Measurements from ENCODE around the gene WDR35.

The WDR35 gene

DNA sequence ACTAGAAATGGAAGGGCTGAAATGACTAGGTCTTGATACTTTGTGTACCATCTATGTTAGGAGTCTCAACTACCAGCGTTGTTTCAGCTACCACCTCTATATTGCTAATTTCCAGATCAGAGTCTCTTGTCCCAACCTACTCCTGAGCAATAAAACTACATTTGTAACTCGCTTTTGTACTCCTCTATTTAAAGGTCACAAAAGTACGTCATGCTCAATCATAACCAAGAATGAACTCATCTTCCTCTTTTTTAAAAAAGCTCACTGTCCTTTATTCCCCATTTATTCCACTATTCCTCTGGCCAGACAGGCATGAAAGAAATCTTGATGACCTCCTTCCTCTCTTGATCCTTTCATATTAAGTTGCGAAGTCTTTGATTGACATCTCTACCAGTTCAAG is 33.8 kb upstream of the WDR35 start:
- H3K27me3 ChIP-seq (ENCODE audit: control insufficient read depth, insufficient read depth, low read length) = no peaks in the 10 kb centered on the region
- peaks cover 14% of the 10 kb centered on the region for H3K9me3 ChIP-seq (ENCODE audit: control insufficient read depth, insufficient read depth, low read length)
- H3K4me3 ChIP-seq (ENCODE audit: low read depth, low read length) = no peak overlapping the region
- peaks cover 9% of the 10 kb centered on the region; the same call in 1 of the 2 replicates for H3K36me3 ChIP-seq (ENCODE audit: control insufficient read depth, insufficient read depth, low read length)
- H3K27ac ChIP-seq (ENCODE audit: low read depth, low read length) = no peak overlapping the region
- no peak overlapping the region for H3K9ac ChIP-seq (ENCODE audit: low read depth, low read length)
- H3K4me1 ChIP-seq (ENCODE audit: control insufficient read depth, insufficient read depth, low read length) = no peaks in the 10 kb centered on the region

DNA sequence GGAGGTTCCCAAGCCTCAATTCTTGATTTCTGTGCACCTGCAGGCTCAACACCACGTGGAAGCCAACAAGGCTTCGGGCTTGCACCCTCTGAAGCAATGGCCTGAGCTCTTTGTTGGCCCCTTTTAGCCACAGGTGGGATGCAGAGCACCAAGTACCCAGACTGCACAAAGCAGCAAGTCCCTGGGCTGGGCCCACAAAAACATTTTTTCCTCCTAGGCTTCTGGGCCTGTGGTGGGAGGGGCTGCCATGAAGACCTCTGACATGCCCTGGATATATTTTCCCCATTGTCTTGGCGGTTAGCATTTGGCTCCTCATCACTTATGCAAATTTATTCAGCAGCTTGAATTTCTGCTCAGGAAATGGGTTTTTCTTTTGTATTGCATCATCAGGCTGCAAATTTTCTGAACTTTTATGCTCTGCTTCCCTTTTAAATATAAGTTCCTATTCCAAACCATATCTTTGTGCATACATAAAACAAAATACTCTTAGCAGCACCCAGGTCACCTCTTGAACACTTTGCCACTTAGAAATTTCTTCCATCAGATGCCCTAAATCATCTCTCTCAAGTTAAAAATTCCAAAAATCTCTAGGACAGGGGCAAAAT is 31.6 kb upstream of the WDR35 start:
- Histone ChIP-seq H3K27ac (ENCODE audit: low read depth, low read length) (no peak overlapping the region), H3K4me1 (ENCODE audit: control insufficient read depth, insufficient read depth, low read length) (no peaks in the 10 kb centered on the region), H3K36me3 (ENCODE audit: control insufficient read depth, insufficient read depth, low read length) (no peaks in the 10 kb centered on the region)

DNA sequence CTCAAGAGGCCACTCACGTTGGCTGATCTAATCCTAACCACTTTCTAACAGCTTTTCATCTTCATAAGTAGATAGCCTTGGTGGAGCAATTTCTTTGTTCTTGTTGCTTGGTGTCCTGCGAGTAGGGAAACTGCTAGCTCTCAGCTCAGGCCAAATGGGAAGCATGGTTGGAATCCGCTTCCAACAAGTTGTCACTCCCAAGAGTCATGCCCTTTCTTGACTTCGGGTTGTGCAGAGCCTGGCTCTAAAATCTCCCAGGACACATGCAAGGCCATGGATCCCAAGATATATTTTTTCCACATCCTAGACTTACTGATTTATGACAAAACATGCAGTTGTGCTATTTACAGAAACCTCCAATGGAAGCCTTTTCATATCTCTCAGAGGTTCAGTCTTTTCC is 29.8 kb upstream of the WDR35 start:
- Histone ChIP-seq H3K9ac (ENCODE audit: low read depth, low read length) (no peak overlapping the region), H3K27me3 (ENCODE audit: control insufficient read depth, insufficient read depth, low read length) (0 out of 2 replicates have a peak, but pooled peaks cover under 1% of the 10 kb centered on the region), H3K36me3 (ENCODE audit: control insufficient read depth, insufficient read depth, low read length) (no peaks in the 10 kb centered on the region), H3K4me3 (ENCODE audit: low read depth, low read length) (no peak overlapping the region), H3K4me1 (ENCODE audit: control insufficient read depth, insufficient read depth, low read length) (no peaks in the 10 kb centered on the region), H3K27ac (ENCODE audit: low read depth, low read length) (no peak overlapping the region), H3K9me3 (ENCODE audit: control insufficient read depth, insufficient read depth, low read length) (peaks cover 14% of the 10 kb centered on the region)

More for the DNA sequence above, 31.6 kb upstream of the WDR35 start:
- H3K27me3 ChIP-seq (ENCODE audit: control insufficient read depth, insufficient read depth, low read length) = no peaks in the 10 kb centered on the region
- H3K4me3 ChIP-seq (ENCODE audit: low read depth, low read length) = no peak overlapping the region
- H3K9me3 ChIP-seq (ENCODE audit: control insufficient read depth, insufficient read depth, low read length) = peaks cover 14% of the 10 kb centered on the region
- H3K9ac ChIP-seq (ENCODE audit: low read depth, low read length) = no peak overlapping the region

DNA sequence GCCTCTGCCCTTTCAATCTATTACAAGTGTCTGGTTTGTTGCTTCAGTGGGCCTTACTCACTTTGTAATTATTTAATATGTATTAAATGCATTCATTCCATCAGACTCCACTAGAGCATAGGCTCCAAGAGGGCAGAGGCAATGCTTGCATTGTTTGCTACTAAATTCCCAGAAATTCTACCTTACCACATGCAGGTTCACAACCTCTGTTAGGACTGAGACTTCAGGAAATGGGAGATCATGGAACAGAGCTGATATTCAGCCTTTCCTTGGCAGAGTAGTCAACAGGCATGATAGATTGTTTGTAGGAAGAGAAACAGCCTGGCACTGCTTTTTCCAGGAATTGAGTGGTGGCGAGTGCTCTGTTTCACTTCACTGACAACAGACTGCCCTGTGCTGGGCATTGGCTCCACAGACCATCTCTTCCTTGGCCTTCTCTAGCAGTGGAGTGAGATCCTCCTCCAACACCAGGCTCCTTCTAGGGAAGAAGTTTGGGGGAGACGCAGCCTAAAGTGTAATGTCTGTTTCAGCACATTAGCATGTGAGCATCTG is 28.8 kb upstream of the WDR35 start:
- Histone ChIP-seq H3K4me3 (ENCODE audit: low read depth, low read length) (no peak overlapping the region), H3K4me1 (ENCODE audit: control insufficient read depth, insufficient read depth, low read length) (peaks cover 1% of the 10 kb centered on the region), H3K9ac (ENCODE audit: low read depth, low read length) (no peak overlapping the region), H3K36me3 (ENCODE audit: control insufficient read depth, insufficient read depth, low read length) (no peaks in the 10 kb centered on the region), H3K9me3 (ENCODE audit: control insufficient read depth, insufficient read depth, low read length) (peaks cover 14% of the 10 kb centered on the region), H3K27me3 (ENCODE audit: control insufficient read depth, insufficient read depth, low read length) (peaks cover 11% of the 10 kb centered on the region), H3K27ac (ENCODE audit: low read depth, low read length) (no peak overlapping the region)

DNA sequence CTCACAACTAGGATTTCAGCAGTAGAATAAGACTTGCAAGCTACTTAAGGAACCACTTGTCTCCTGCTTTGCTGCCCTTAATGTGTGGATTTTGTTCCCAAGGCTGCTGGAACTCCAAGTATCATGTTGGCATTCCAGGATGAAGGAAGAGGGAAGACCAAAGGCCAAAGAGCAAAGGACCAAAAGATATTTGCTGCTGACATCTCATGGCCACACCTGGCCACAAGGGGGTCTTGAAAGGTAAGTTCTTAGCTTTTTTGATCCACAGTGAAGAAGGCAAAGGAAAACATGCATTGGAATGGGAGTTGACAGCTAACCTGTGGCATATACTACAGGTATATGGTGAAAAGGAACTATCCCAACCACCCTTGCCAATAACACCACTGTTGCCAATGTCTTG is 26.4 kb upstream of the WDR35 start:
- H3K9ac ChIP-seq (ENCODE audit: low read depth, low read length) = no peak overlapping the region
- no peak overlapping the region for H3K4me3 ChIP-seq (ENCODE audit: low read depth, low read length)
- no peak overlapping the region for H3K27ac ChIP-seq (ENCODE audit: low read depth, low read length)
- no peaks in the 10 kb centered on the region for H3K36me3 ChIP-seq (ENCODE audit: control insufficient read depth, insufficient read depth, low read length)
- peaks cover 16% of the 10 kb centered on the region for H3K4me1 ChIP-seq (ENCODE audit: control insufficient read depth, insufficient read depth, low read length)
- peaks cover 31% of the 10 kb centered on the region for H3K27me3 ChIP-seq (ENCODE audit: control insufficient read depth, insufficient read depth, low read length)
- peaks cover 6% of the 10 kb centered on the region; the same call in 1 of the 2 replicates for H3K9me3 ChIP-seq (ENCODE audit: control insufficient read depth, insufficient read depth, low read length)

DNA sequence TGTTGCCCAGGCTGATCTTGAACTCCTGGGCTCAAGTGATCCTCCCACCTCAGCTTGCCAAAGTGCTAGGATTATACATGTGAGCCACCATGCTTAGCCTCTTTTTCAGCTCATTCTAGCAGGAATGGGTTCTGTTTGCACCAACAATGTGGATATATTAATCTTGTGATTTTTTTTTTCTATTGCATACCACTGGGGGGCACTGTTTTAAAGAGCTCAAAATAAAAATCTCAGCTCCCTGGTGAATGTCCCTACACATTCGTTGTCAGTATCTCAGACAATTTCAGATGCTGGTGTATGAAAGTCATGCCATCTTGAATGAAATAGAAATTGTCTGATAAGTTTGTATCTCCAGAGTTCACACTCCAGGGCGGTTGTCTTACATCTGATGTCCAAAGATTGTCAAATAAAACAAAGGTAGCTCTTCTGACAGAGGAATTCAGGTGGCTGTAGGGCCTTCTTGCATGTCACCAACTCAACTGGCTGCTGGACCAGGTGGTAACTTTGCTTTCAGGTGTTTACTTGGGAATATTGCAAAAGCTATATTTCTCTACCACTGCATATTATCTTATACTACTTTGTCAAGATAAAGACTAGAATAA is 25.7 kb upstream of the WDR35 start:
- Histone ChIP-seq H3K9me3 (ENCODE audit: control insufficient read depth, insufficient read depth, low read length) (no peaks in the 10 kb centered on the region), H3K27ac (ENCODE audit: low read depth, low read length) (no peak overlapping the region), H3K36me3 (ENCODE audit: control insufficient read depth, insufficient read depth, low read length) (no peaks in the 10 kb centered on the region), H3K4me3 (ENCODE audit: low read depth, low read length) (no peak overlapping the region), H3K4me1 (ENCODE audit: control insufficient read depth, insufficient read depth, low read length) (peaks cover 16% of the 10 kb centered on the region), H3K27me3 (ENCODE audit: control insufficient read depth, insufficient read depth, low read length) (peaks cover 38% of the 10 kb centered on the region), H3K9ac (ENCODE audit: low read depth, low read length) (no peak overlapping the region)

DNA sequence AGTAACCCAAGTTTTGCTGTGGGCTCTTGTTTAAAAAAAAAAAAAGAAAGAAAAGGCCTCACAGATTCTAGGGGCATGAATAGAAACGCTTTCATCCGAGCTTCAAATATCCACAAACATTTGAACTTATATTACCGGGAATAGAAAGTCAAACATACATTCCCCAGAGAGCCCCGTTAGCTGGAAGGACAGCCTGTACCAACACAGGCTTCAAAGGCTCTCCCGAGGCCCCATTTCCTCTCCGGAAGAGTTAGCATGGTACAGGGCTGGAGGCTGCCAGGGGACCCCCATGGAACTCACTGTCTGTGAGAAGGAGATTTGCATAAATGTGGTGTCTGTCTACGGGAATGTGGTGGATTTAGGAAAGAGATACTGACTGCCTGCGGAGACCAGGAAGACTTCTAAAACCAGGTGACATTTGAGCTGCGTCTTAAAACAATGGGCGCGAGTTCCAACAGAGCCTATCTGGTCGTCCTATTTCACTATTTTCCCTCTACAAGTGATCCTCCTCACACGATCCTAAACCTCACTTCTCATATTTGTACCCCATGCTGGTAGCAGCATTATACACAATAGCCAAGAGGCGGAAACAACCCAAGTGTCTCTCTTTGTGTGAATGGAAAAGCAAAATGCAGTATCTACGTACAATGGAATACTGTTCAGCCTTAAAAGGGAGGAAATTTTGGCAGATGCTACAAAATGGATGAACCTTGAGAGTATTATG is 23.4 kb upstream of the WDR35 start:
- peak overlapping the region; percentile 17 for H3K27ac ChIP-seq (ENCODE audit: low read depth, low read length)
- H3K9me3 ChIP-seq (ENCODE audit: control insufficient read depth, insufficient read depth, low read length) = no peaks in the 10 kb centered on the region
- peak overlapping the region; percentile 68 for H3K4me3 ChIP-seq (ENCODE audit: low read depth, low read length)
- no peak overlapping the region for H3K9ac ChIP-seq (ENCODE audit: low read depth, low read length)
- H3K4me1 ChIP-seq (ENCODE audit: control insufficient read depth, insufficient read depth, low read length) = peaks cover 16% of the 10 kb centered on the region
- H3K36me3 ChIP-seq (ENCODE audit: control insufficient read depth, insufficient read depth, low read length) = no peaks in the 10 kb centered on the region
- peaks cover 40% of the 10 kb centered on the region for H3K27me3 ChIP-seq (ENCODE audit: control insufficient read depth, insufficient read depth, low read length)

DNA sequence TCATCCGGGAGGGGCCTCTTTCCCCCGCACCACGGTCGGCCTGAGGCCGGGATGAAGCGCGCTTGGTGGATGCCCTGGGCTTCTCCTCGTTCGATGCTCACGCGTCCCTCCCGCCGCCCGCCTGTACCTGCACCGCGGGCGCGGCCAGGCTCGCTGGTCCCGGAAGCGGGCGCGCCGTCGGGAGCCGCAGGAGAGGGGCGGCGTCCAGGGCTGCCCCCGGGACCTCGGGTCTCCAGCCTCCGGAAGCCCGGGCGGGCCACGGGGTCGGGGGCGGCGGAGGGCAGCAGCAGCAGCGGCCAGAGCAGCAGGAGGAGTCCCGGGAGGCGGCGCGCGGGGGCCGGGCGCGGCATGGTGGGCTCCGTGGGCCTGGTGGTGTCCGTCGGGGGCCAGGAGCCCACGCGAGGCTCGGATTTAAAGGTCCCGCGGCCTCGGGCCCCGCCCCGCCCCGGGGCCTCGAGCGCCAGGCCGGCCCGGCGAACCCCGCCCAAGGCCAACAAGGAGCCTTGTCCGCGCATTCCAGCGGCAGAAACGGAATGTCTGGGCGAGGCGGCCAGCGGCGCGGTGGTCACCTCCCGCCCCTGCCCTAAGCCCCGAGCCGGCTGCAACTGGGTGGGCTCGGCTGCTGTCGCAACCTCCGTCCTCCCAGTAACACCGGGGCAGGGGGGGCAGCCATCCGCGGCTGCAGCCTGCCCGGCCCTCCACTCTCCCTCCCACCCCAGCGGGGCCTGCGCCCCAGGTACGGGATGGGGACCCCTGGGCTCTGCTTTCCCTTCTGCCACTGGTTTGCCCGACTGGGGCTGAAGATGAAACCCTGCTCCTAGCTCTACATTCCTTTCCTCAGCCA is 22.6 kb upstream of the WDR35 start, which contains the start of gene MATN3:
MATN3 (minus strand) TSS at position 387 of the 844 bp plus-strand sequence; CDS start at position 350, 37 bp downstream.
- peak within 1 kb of the TSS; percentile 17 for H3K27ac ChIP-seq (ENCODE audit: low read depth, low read length)
- H3K4me3 ChIP-seq (ENCODE audit: low read depth, low read length) = peak within 1 kb of the TSS; percentile 68
- peaks cover 16% of the 10 kb centered on the region for H3K4me1 ChIP-seq (ENCODE audit: control insufficient read depth, insufficient read depth, low read length)

DNA sequence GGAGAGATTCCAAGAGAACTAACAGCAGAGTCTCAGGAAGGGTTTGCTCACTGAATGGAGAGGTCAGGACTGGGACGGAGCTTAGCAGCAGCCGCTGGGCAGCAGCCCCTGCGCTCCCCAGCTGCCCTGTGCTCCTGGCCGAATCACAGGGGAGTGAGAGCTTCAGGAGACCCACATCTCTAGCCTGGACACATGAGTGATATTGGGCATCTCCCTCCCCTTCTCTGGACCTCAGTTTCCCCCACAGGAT is 22.1 kb upstream of the WDR35 start:
- Histone ChIP-seq H3K36me3 (ENCODE audit: control insufficient read depth, insufficient read depth, low read length) (no peaks in the 10 kb centered on the region), H3K9ac (ENCODE audit: low read depth, low read length) (0 out of 2 replicates have a peak overlapping the region, but pooled peaks have one; percentile 8), H3K27ac (ENCODE audit: low read depth, low read length) (no peak overlapping the region), H3K27me3 (ENCODE audit: control insufficient read depth, insufficient read depth, low read length) (peaks cover 40% of the 10 kb centered on the region), H3K9me3 (ENCODE audit: control insufficient read depth, insufficient read depth, low read length) (no peaks in the 10 kb centered on the region), H3K4me3 (ENCODE audit: low read depth, low read length) (peak overlapping the region; percentile 68), H3K4me1 (ENCODE audit: control insufficient read depth, insufficient read depth, low read length) (peaks cover 16% of the 10 kb centered on the region)

More for the DNA sequence above, 22.6 kb upstream of the WDR35 start, which contains the start of gene MATN3:
- Histone ChIP-seq H3K36me3 (ENCODE audit: control insufficient read depth, insufficient read depth, low read length) (no peaks in the 10 kb centered on the region), H3K9ac (ENCODE audit: low read depth, low read length) (0 out of 2 replicates have a peak within 1 kb of the TSS, but pooled peaks have one; percentile 8), H3K27me3 (ENCODE audit: control insufficient read depth, insufficient read depth, low read length) (peaks cover 40% of the 10 kb centered on the region), H3K9me3 (ENCODE audit: control insufficient read depth, insufficient read depth, low read length) (no peaks in the 10 kb centered on the region)

DNA sequence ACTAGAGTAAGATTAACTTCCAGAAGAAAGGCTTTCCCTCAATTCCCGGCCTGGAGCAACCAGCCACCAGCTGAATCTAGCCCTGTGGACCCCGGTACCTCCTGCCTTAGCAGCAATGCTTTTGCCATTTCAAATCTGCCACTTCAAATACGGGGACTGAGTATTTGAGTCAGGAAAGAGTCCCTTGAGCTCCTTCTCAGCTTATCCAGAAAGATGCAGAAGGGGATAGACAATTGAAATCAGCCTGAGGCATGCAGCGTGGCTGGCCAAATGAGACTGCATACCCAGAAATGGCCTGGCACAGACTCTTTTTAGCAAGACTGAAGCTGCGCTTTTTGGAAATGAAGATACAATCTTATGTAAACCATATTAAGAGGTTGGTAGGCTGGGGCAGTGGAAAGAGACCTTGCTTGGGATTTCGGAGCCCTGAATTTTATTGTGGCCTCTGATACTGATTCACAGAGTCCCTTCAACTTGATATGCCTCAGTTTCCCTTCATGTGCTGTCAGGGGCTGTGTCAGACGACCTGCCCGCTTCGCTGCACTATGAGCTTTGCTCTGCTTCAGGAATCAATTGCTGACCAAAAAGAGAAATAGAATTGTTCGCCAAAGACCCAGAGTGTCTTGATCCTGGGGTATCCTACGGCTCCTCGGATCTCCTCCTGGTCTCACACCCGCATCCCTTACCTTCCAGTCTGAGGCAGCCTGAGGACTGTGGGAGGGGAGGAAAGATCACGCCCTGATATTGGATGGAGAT is 21.5 kb upstream of the WDR35 start:
- peaks cover 16% of the 10 kb centered on the region for H3K4me1 ChIP-seq (ENCODE audit: control insufficient read depth, insufficient read depth, low read length)
- H3K9me3 ChIP-seq (ENCODE audit: control insufficient read depth, insufficient read depth, low read length) = no peaks in the 10 kb centered on the region
- peak overlapping the region; percentile 68 for H3K4me3 ChIP-seq (ENCODE audit: low read depth, low read length)
- H3K27ac ChIP-seq (ENCODE audit: low read depth, low read length) = no peak overlapping the region
- no peak overlapping the region for H3K9ac ChIP-seq (ENCODE audit: low read depth, low read length)
- H3K27me3 ChIP-seq (ENCODE audit: control insufficient read depth, insufficient read depth, low read length) = peaks cover 40% of the 10 kb centered on the region
- H3K36me3 ChIP-seq (ENCODE audit: control insufficient read depth, insufficient read depth, low read length) = no peaks in the 10 kb centered on the region
